ENCODE data around the gene ABCG4. TPM values are rescaled to one million over a fixed set of nuclear protein-coding genes. Genes with fewer than 3 reads are reported as not detected.
A peak's percentile ranks its signal among the peaks of the same experiment; 100 is the strongest.
"Not testable (repeated sequence)": the region's sequence is repeated elsewhere in the genome, so short reads cannot be mapped to it uniquely, and the experiment has no call there.

ABCG4 gene
- total RNA-seq, 2 experiments from 2014 or later: not detected

DNA sequence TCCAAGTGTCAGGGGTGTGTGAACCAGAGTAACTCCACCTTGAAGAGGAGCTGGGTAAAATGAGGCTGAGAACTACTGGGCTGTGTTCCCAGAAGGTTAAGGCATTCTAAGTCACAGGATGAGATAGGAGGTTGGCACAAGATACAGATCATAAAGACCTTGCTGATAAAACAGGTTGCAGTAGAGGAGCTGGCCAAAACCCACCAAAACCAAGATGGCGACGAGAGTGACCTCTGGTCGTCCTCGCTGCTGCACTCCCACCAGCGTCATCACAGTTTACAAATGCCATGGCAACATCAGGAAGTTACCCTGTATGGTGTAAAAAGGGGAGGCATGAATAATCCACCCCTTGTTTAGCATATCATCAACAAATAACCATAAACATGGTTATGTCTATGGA, 52.4 kb downstream of the ABCG4 start:
- DNase-seq; H3K27ac Mint-ChIP-seq; POLR2A ChIA-PET; intact Hi-C loops (cut with micrococcal nuclease); H3K36me3 Mint-ChIP-seq; H3K9me3 Mint-ChIP-seq; H3K27me3 Mint-ChIP-seq; H3K4me3 Mint-ChIP-seq: not testable (repeated sequence)
- H3K4me1 Mint-ChIP-seq (ENCODE audit: low read depth): peaks cover 11% of the 10 kb centered on the region
- CTCF ChIA-PET: interaction anchor here (1.6 kb wide), 1 partner anchor 122 kb away, joined by 4 read pairs; no protein-coding TSS in a partner anchor

DNA sequence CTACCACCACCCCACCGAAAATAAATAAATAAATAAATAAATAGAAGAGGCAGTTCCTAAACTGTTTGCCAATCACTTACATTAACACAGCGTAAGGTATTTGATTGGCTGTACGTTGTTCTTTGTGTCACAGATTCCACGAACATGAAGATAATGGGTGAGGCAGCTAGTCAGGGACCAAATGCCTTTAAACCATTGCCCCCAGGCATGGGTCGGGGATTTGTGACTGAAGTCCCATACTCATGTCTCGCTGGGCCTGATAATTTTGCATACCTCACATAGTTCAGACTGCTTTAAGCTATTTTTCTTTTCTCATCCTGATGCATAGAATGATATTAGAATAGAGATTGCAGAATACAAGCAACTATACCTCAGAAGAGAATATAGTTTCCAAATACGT, 53.7 kb downstream of the ABCG4 start:
- Mint-ChIP-seq H3K4me1 (ENCODE audit: low read depth) (peaks cover 8% of the 10 kb centered on the region), H3K27ac (no peak overlapping the region), H3K27me3 (no peaks in the 10 kb centered on the region), H3K4me3 (no peak overlapping the region), H3K9me3 (no peaks in the 10 kb centered on the region), H3K36me3 (peaks cover 2% of the 10 kb centered on the region)
- POLR2A ChIA-PET: no interaction called here
- no peak for DNase-seq
- intact Hi-C loops (cut with micrococcal nuclease): no loop called here
- CTCF ChIA-PET: interaction anchor here (1.2 kb wide), 1 partner anchor 12 kb away, joined by 3 read pairs; no protein-coding TSS in a partner anchor

DNA sequence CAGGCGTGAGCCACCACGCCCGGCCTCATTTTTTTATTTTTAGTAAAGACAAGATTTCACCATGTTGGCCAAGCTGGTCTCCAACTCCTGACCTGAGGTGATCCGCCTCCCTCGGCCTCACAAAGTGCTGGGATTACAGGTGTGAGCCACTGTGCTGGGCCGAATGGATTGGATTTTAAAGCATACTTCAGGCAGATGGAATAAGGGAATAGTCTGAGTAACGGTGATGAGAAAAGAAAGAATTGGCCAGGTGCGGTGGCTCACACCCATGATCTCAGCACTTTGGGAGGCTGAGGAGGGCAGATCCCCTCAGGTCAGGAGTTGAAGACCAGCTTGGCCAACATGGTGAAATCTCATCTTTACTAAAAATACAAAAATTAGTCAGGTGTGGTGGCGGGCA, 55.2 kb downstream of the ABCG4 start:
- Mint-ChIP-seq H3K4me1 (ENCODE audit: low read depth) (peaks cover 15% of the 10 kb centered on the region), H3K27me3 (no peaks in the 10 kb centered on the region), H3K9me3 (no peaks in the 10 kb centered on the region), H3K27ac (no peak overlapping the region), H3K36me3 (peaks cover 2% of the 10 kb centered on the region), H3K4me3 (no peak overlapping the region)
- no peak for DNase-seq
- CTCF ChIA-PET: interaction anchor here (0.7 to 3.5 kb wide), 6 partner anchors 24 to 119 kb away, joined by 3 to 26 read pairs (median 4); partner anchors contain the start of gene HMBS
- POLR2A ChIA-PET: no interaction called here
- intact Hi-C loops (cut with micrococcal nuclease): no loop called here

DNA sequence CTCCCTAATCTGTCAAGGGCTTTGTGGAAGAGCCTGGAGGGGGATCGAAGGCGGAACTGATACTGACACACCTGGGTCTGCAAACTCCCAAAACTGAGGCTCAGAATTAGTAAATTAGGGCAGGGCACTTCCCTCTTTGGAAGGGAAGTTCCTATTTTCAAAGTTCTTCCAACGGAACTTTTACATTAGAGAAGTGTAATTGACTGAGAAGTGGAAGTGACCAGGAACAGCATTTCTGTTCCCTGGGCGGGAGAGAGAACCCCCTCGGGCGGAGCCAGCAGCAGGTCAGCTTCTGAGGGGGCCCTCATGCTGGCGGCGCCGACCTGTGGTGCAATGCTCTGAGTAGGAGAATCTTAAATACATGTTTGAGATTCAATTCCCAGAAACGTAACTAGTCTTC, 56.2 kb downstream of the ABCG4 start:
- H3K4me1 Mint-ChIP-seq (ENCODE audit: low read depth): peaks cover 22% of the 10 kb centered on the region
- no peaks in the 10 kb centered on the region for H3K27me3 Mint-ChIP-seq
- no peak overlapping the region for H3K4me3 Mint-ChIP-seq
- ChIA-PET POLR2A (interaction anchor here (0.8 kb wide), 1 partner anchor 98 kb away, joined by 3 read pairs; the partner anchor contains the start of gene C2CD2L), CTCF (interaction anchor here (0.6 to 3.5 kb wide), 28 partner anchors 8 to 176 kb away, joined by 3 to 62 read pairs (median 6); partner anchors contain the start of genes ABCG4, HYOU1, MCAM and USP2)
- H3K9me3 Mint-ChIP-seq: no peaks in the 10 kb centered on the region
- no peak for DNase-seq
- intact Hi-C loops (cut with micrococcal nuclease): loop anchor here (1.0 kb wide), 1 partner anchor 118 kb away; no protein-coding TSS in a partner anchor
- H3K36me3 Mint-ChIP-seq: peaks cover 2% of the 10 kb centered on the region
- H3K27ac Mint-ChIP-seq: no peak overlapping the region

DNA sequence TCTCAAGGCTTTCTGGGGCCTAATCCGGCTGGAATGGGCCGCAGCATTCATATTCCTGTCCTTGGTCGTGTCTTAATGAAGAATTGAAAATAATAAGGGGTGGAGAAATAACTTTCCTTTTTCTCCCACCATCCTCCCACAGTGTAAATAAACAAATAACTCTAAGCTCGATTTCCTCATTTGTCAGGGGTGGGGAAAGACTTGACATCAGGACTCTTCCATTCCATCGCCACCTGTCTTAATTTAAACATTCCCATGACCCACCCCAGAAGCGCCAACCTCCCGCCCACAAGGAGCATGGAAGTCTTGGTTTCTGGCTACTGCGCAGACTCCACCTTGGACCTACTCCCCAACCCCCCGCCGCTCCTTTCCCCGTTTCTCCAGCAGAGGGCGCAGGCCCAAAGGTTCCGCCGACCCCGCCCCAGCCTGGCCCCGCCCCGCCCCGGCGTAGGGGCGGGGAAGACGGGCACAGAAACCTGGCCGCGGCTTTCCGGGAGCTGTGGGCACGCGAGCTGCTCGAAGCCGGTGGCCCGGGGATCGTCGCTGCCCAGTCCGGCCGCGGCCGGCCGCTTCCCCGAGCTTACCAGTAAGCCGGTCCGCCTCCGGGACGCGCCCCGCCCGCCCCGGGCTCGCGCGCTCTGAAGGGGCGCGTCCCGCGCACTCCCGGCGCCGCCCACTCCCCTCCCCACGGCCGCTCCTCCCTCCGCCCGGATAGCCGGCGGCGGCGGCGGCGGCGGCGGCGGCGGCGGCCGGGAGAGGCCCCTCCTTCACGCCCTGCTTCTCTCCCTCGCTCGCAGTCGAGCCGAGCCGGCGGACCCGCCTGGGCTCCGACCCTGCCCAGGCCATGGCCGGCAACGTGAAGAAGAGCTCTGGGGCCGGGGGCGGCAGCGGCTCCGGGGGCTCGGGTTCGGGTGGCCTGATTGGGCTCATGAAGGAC, 57.0 kb downstream of the ABCG4 start, which contains the start of gene CBL:
CBL (plus strand) TSS at position 766 of the 937 bp plus-strand sequence; CDS start at position 845, 79 bp downstream.
- H3K9me3 Mint-ChIP-seq: no peaks in the 10 kb centered on the region
- ChIA-PET POLR2A (interaction anchor here (0.7 to 1.9 kb wide), 14 partner anchors 12 to 138 kb away, joined by 3 to 6 read pairs (median 4); partner anchors contain the start of genes C2CD2L and VPS11), CTCF (interaction anchor here (0.6 to 3.5 kb wide), 46 partner anchors 9 to 175 kb away, joined by 3 to 62 read pairs (median 4); partner anchors contain the start of genes ABCG4, C2CD2L, HYOU1 and MCAM)
- H3K27ac Mint-ChIP-seq: peak within 1 kb of the TSS; percentile 85
- intact Hi-C loops (cut with micrococcal nuclease): loop anchor here (1.0 to 2.0 kb wide), 3 partner anchors 12 to 117 kb away; no protein-coding TSS in a partner anchor
- peak; percentile 98 for DNase-seq
- no peaks in the 10 kb centered on the region for H3K27me3 Mint-ChIP-seq
- H3K36me3 Mint-ChIP-seq: peaks cover 2% of the 10 kb centered on the region
- peak within 1 kb of the TSS; percentile 91 for H3K4me3 Mint-ChIP-seq
- peaks cover 25% of the 10 kb centered on the region for H3K4me1 Mint-ChIP-seq (ENCODE audit: low read depth)

DNA sequence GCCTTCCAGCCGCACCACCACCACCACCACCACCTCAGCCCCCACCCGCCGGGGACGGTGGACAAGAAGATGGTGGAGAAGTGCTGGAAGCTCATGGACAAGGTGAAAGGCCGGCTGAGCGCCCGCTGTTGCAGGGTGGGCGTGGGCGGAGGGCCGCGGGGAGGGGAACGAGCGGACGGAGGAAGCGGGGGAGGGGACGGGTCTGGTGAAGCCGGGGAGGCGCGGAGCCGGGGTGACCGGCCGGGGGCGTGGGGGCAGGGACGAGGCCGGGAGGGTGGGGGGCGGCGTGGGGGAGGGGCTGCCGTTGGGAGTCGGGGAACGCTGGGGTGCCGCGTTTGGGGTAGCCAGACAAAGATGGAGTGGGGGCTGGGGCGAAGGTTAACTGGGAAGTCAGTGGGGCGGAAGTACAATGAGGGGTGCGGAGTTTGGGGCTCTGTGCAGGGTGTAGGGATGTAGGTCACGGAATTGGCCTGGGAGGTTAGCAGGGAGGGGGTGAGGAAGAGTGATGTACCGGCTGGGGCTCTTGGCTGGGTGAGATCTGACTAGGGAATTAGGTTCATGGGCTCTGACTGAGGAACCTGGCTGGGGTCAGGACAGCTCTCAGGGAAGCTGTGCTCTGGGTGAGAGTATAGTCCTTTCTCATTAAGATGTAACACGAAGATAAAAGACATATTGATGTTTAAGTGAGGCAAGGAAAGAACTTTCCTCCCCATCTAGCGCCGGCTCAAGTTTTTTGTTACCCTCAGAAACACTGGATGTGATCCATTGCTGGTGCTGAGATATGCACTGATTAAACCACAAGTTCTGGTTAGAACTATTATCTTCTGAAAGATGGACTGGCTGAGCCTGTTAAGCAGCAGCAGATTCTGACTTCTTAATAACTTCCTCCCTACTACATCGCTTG, 57.9 kb downstream of the ABCG4 start:
- H3K36me3 Mint-ChIP-seq: peaks cover 2% of the 10 kb centered on the region
- intact Hi-C loops (cut with micrococcal nuclease): loop anchor here (1.0 to 2.0 kb wide), 4 partner anchors 12 to 100 kb away; no protein-coding TSS in a partner anchor
- ChIA-PET POLR2A (interaction anchor here (0.7 to 1.9 kb wide), 10 partner anchors 11 to 78 kb away, joined by 3 to 6 read pairs (median 4); no protein-coding TSS in a partner anchor), CTCF (interaction anchor here (0.6 to 3.5 kb wide), 39 partner anchors 9 to 175 kb away, joined by 3 to 62 read pairs (median 5); partner anchors contain the start of genes C2CD2L, HYOU1 and MCAM)
- H3K27me3 Mint-ChIP-seq: no peaks in the 10 kb centered on the region
- H3K9me3 Mint-ChIP-seq: no peaks in the 10 kb centered on the region
- peak overlapping the region; percentile 91 for H3K4me3 Mint-ChIP-seq
- peaks cover 25% of the 10 kb centered on the region for H3K4me1 Mint-ChIP-seq (ENCODE audit: low read depth)
- peak; percentile 74 for DNase-seq
- H3K27ac Mint-ChIP-seq: peak overlapping the region; percentile 85

DNA sequence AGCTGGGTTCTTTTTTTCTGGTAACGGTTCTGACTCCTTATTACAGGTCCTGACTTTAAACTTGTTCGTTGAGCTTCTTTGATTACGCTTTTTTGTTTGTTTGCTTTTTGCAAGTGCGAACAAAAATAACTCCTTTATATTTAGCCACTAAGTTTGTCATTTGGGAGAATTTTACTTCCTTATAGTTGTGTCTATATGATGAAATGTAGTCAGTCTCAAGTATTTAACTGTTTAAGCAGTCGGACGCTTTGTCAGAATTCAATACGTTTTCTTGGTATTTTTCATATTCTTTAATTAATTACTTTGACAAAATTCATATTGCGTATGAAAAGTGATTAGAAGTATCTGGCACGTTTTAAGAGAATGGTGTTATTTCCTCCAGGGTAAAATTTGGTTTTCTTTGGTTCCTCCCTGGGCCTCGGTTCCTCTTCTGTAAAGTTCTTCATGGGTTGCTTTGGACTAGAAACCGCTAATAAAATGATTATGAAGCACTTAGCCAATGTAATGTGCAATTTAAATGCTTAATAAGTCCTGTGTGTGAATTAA, 58.6 kb downstream of the ABCG4 start:
- ChIA-PET CTCF (interaction anchor here (0.7 to 3.5 kb wide), 9 partner anchors 8 to 131 kb away, joined by 3 to 62 read pairs (median 7); no protein-coding TSS in a partner anchor), POLR2A (interaction anchor here (1.6 to 1.9 kb wide), 2 partner anchors 19 to 76 kb away, joined by 3 to 6 read pairs; no protein-coding TSS in a partner anchor)
- intact Hi-C loops (cut with micrococcal nuclease): loop anchor here (1.0 to 2.0 kb wide), 3 partner anchors 55 to 99 kb away; no protein-coding TSS in a partner anchor
- Mint-ChIP-seq H3K36me3 (peaks cover 2% of the 10 kb centered on the region), H3K27ac (peak overlapping the region; percentile 85), H3K9me3 (no peaks in the 10 kb centered on the region), H3K4me1 (ENCODE audit: low read depth) (peaks cover 25% of the 10 kb centered on the region), H3K27me3 (no peaks in the 10 kb centered on the region), H3K4me3 (peak overlapping the region; percentile 91)
- DNase-seq: no peak

DNA sequence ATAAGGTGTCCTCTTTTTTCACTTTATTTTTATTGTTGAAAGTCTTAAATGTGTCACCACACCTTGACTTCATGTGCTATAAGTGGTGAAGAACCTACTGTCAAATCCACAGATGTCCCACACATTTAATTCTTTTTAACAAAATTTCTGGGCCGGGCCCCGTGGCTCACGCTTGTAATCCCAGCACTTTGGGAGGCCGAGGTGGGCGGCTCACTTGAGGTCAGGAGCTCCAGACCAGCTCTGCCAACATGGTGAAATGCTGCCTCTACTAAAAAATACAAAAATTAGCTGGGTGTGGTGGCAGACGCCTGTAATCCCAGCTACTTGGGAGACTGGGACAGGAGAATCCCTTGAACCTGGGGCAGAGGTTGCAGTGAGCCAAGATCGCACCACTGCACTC, 60.3 kb downstream of the ABCG4 start:
- Mint-ChIP-seq H3K36me3 (peaks cover 2% of the 10 kb centered on the region), H3K27me3 (no peaks in the 10 kb centered on the region), H3K4me1 (ENCODE audit: low read depth) (peaks cover 31% of the 10 kb centered on the region), H3K9me3 (no peaks in the 10 kb centered on the region), H3K4me3 (no peak overlapping the region), H3K27ac (no peak overlapping the region)
- no peak for DNase-seq
- ChIA-PET CTCF (interaction anchor here (0.6 to 1.5 kb wide), 5 partner anchors 12 to 99 kb away, joined by 3 to 4 read pairs (median 3); no protein-coding TSS in a partner anchor), POLR2A (interaction anchor here (0.6 kb wide), 1 partner anchor 176 kb away, joined by 3 read pairs; no protein-coding TSS in a partner anchor)
- intact Hi-C loops (cut with micrococcal nuclease): no loop called here

DNA sequence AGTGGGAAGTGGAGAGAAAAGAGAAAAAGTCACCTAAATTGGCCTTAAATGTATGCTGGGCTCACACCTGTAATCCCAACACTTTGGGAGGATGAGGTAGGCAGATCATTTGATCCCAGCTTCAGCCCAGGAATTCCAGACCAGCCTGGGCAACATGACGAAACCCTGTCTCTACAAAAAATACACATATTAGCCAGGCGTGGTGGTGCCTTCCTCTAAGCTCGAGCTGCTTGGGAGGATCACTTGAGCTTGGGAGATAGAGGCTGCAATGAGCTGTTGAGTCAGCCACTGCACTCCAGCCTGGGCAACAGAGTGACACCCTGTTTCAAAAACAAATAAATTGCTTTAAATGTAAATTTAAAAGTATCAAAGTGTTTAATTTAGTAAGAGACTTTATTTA, 61.2 kb downstream of the ABCG4 start:
- Mint-ChIP-seq H3K27me3 (no peaks in the 10 kb centered on the region), H3K4me1 (ENCODE audit: low read depth) (peaks cover 34% of the 10 kb centered on the region), H3K9me3 (no peaks in the 10 kb centered on the region), H3K27ac (no peak overlapping the region), H3K36me3 (peaks cover 2% of the 10 kb centered on the region), H3K4me3 (no peak overlapping the region)
- no peak for DNase-seq
- intact Hi-C loops (cut with micrococcal nuclease): no loop called here
- POLR2A ChIA-PET: interaction anchor here (0.6 kb wide), 2 partner anchors 84 to 176 kb away, joined by 3 to 6 read pairs; no protein-coding TSS in a partner anchor
- CTCF ChIA-PET: interaction anchor here (0.6 to 1.5 kb wide), 6 partner anchors 13 to 128 kb away, joined by 3 to 5 read pairs (median 4); no protein-coding TSS in a partner anchor
